DOHH2 (cell line): ENCODE measurements around the gene CLMN.

Source experiments
- H3F3A ChIP-seq: fragments of 200-600 bp; sonication (generic), shearing (Covaris generic); 2 replicates; pipeline ENCODE4 v1.6.0; 2016; ENCODE audit warnings: antibody characterized with exemption, mild to moderate bottlenecking; ENCODE audit not compliant: control insufficient read depth, insufficient read depth
- H3K27ac ChIP-seq: fragments of 200-600 bp; sonication (generic); 2 replicates; pipeline ENCODE4 v1.5.1; 2014; ENCODE audit warnings: low read depth, mild to moderate bottlenecking, low read length, moderate library complexity
- H3K27me3 ChIP-seq: fragments of 200-600 bp; sonication (generic); 2 replicates; pipeline ENCODE4 v1.6.1; 2014; ENCODE audit warnings: mild to moderate bottlenecking, low read length, mixed read lengths; ENCODE audit not compliant: control insufficient read depth
- H3K36me3 ChIP-seq: fragments of 200-600 bp; sonication (generic); 2 replicates; pipeline ENCODE4 v1.6.1; 2014; ENCODE audit warnings: mild to moderate bottlenecking, low read length, moderate library complexity, mixed read lengths; ENCODE audit not compliant: control insufficient read depth
- H3K4me1 ChIP-seq: fragments of 200-600 bp; sonication (generic); 2 replicates; pipeline ENCODE4 v1.6.1; 2014; ENCODE audit warnings: mild to moderate bottlenecking, low read length, mixed read lengths; ENCODE audit not compliant: control insufficient read depth
- H3K4me2 ChIP-seq: fragments of 200-600 bp; sonication (generic); 2 replicates; pipeline ENCODE4 v1.6.0; 2014; ENCODE audit warnings: mild to moderate bottlenecking, low read length, moderate library complexity
- H3K4me3 ChIP-seq: fragments of 200-600 bp; sonication (generic); 2 replicates; pipeline ENCODE4 v1.5.1; 2014; ENCODE audit warnings: mild to moderate bottlenecking, low read length, mixed read lengths
- H3K79me2 ChIP-seq: fragments of 200-600 bp; sonication (generic); 2 replicates; pipeline ENCODE4 v1.6.1; 2014; ENCODE audit warnings: mild to moderate bottlenecking, low read length, mixed read lengths; ENCODE audit not compliant: control insufficient read depth
- H3K9me2 ChIP-seq: fragments of 200-600 bp; sonication (generic); replicated peaks from 2 replicates; pipeline ENCODE4 v1.6.1; 2014; ENCODE audit warnings: mild to moderate bottlenecking, low read length, mixed read lengths; ENCODE audit not compliant: control insufficient read depth
- H3K9me3 ChIP-seq: fragments of 200-600 bp; sonication (generic); 2 replicates; pipeline ENCODE4 v1.6.1; 2014; ENCODE audit warnings: antibody characterized with exemption, low read length, mixed read lengths; ENCODE audit not compliant: control insufficient read depth, insufficient read depth
- H4K20me1 ChIP-seq: fragments of 200-600 bp; sonication (generic); 2 replicates; pipeline ENCODE4 v1.6.0; 2014; ENCODE audit warnings: low read depth, mild to moderate bottlenecking, antibody characterized with exemption, low read length, moderate library complexity; ENCODE audit not compliant: control insufficient read depth, insufficient read depth
- CTCF ChIP-seq: fragments of 200-600 bp; sonication (generic); IDR thresholded peaks from one replicate; pipeline ENCODE4 v1.5.1; 2014; ENCODE audit warnings: antibody characterized with exemption, mild to moderate bottlenecking, low read depth, low read length; ENCODE audit not compliant: poor library complexity, severe bottlenecking
- EZH2phosphoT487 ChIP-seq: fragments of 200-600 bp; sonication (generic); IDR thresholded peaks from 2 replicates; pipeline ENCODE4 v1.6.1; 2017; ENCODE audit warnings: borderline replicate concordance, mild to moderate bottlenecking, antibody characterized with exemption, low read length, moderate library complexity, mixed read lengths

Gene CLMN

GRCh38 chr14:95153866-95154265 lies 165.8 kb downstream of the CLMN start:
- Histone ChIP-seq H3K4me2 (peak overlapping the region; percentile 83), H4K20me1 (peaks cover 31% of the 10 kb centered on the region), H3K9me2 (no peaks in the 10 kb centered on the region), H3K27ac (no peak overlapping the region), H3K79me2 (peaks cover 83% of the 10 kb centered on the region), H3K27me3 (no peaks in the 10 kb centered on the region), H3K9me3 (no peaks in the 10 kb centered on the region), H3F3A (0 out of 2 replicates have a peak, but pooled peaks cover 5% of the 10 kb centered on the region), H3K36me3 (peaks cover 19% of the 10 kb centered on the region), H3K4me1 (peaks cover 80% of the 10 kb centered on the region), H3K4me3 (no peak overlapping the region)
- TF ChIP-seq EZH2phosphoT487 (no peak), CTCF (no peak)

DNA sequence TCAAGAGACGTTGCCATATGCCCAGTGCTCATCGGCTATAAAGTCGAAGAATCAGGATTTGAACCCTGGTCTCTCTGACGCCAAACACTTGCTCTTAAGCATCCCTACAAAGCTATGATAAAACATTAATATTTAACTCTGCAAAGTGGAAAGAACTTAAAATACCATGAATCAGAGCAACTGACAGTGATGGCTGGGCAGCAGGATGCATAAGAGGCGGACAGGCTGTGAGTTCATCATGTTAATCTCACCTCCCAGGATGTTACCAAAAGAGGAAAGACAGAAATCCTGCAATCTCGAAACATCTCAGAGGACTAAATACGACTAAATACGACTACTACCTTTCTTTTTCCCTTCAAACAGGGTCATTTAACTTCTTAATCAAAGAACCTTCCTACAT lies 168.1 kb downstream of the CLMN start:
- Histone ChIP-seq H3K79me2 (peaks cover 100% of the 10 kb centered on the region), H3K9me3 (no peaks in the 10 kb centered on the region), H4K20me1 (peaks cover 33% of the 10 kb centered on the region), H3K4me2 (peak overlapping the region; percentile 33), H3K4me3 (no peak overlapping the region; the same call in 1 of the 2 replicates), H3F3A (no peaks in the 10 kb centered on the region), H3K9me2 (no peaks in the 10 kb centered on the region), H3K27ac (no peak overlapping the region), H3K36me3 (peaks cover 24% of the 10 kb centered on the region), H3K27me3 (no peaks in the 10 kb centered on the region), H3K4me1 (peaks cover 92% of the 10 kb centered on the region)
- TF ChIP-seq EZH2phosphoT487 = no peak
- TF ChIP-seq CTCF = no peak

GRCh38 chr14:95150910-95151309 lies 168.8 kb downstream of the CLMN start:
- no peaks in the 10 kb centered on the region for H3K9me2 ChIP-seq
- no peak overlapping the region for H3K27ac ChIP-seq
- H3K4me2 ChIP-seq = peak overlapping the region; percentile 33
- H3F3A ChIP-seq = no peaks in the 10 kb centered on the region
- H3K36me3 ChIP-seq = peaks cover 25% of the 10 kb centered on the region
- H3K79me2 ChIP-seq = peaks cover 100% of the 10 kb centered on the region
- TF ChIP-seq EZH2phosphoT487 (no peak), CTCF (no peak)
- peaks cover 96% of the 10 kb centered on the region for H3K4me1 ChIP-seq
- H4K20me1 ChIP-seq = peaks cover 30% of the 10 kb centered on the region
- no peaks in the 10 kb centered on the region for H3K27me3 ChIP-seq
- no peaks in the 10 kb centered on the region for H3K9me3 ChIP-seq
- H3K4me3 ChIP-seq = no peak overlapping the region
